Calu3 (cell line): ENCODE results near the gene ITGB2. TPM values are rescaled to one million over a fixed set of nuclear protein-coding genes. Genes with fewer than 3 reads are reported as not detected.

Experiments
- BruUV-seq: library from RNA; stranded (reverse); fragments of 400-500 nt; replicated peaks from 2 replicates; lab custom pipeline; 2021; lab: Mats Ljungman, UMichigan
- CTCF ChIA-PET: fragments of 300-600 bp; sonication (Branson Sonifier 250); formaldehyde crosslinking; loops from one replicate; lab custom pipeline; 2022; ENCODE audit warnings: antibody characterized with exemption; lab: Charles Lee
- DNase-seq: peaks from one replicate; pipeline ENCODE4 v3.0.0; 2022
- H3K27ac Mint-ChIP-seq: one replicate; pipeline ENCODE4 v1.8.0; 2022; ENCODE audit warnings: mixed read lengths; ENCODE audit not compliant: unreplicated experiment
- H3K27me3 Mint-ChIP-seq: one replicate; pipeline ENCODE4 v1.8.0; 2022; ENCODE audit warnings: mixed read lengths; ENCODE audit not compliant: unreplicated experiment
- H3K36me3 Mint-ChIP-seq: one replicate; pipeline ENCODE4 v1.8.0; 2022; ENCODE audit warnings: mild to moderate bottlenecking, moderate library complexity, mixed read lengths; ENCODE audit not compliant: insufficient read depth, unreplicated experiment
- H3K4me1 Mint-ChIP-seq: one replicate; pipeline ENCODE4 v1.8.0; 2022; ENCODE audit warnings: mild to moderate bottlenecking, low read depth, mixed read lengths; ENCODE audit not compliant: unreplicated experiment
- H3K4me3 Mint-ChIP-seq: one replicate; pipeline ENCODE4 v1.8.0; 2022; ENCODE audit warnings: mild to moderate bottlenecking, low read depth, moderate library complexity, mixed read lengths; ENCODE audit not compliant: unreplicated experiment
- H3K9me3 Mint-ChIP-seq: one replicate; pipeline ENCODE4 v1.8.0; 2022; ENCODE audit warnings: low read depth, mixed read lengths; ENCODE audit not compliant: unreplicated experiment
- intact Hi-C: fragments of 100-400 bp; cut with micrococcal nuclease; formaldehyde crosslinking; loops from one replicate; pipeline ENCODE4 v1.10.0; 2022; ENCODE audit not compliant: unreplicated experiment
- total RNA-seq: library from RNA; stranded (reverse); gene quantifications from 2 replicates; pipeline ENCODE4 v1.2.3, GENCODE V29; 2022
- TF ChIP-seq, protein P1 (sequence below): fragments of 200-600 bp; IDR thresholded peaks from one replicate; pipeline ENCODE4 v1.8.0; 2022; ENCODE audit warnings: antibody characterized with exemption; ENCODE audit not compliant: unreplicated experiment

The ITGB2 gene
- total RNA-seq, 1 experiment from 2014 or later: 0.42 TPM

DNA sequence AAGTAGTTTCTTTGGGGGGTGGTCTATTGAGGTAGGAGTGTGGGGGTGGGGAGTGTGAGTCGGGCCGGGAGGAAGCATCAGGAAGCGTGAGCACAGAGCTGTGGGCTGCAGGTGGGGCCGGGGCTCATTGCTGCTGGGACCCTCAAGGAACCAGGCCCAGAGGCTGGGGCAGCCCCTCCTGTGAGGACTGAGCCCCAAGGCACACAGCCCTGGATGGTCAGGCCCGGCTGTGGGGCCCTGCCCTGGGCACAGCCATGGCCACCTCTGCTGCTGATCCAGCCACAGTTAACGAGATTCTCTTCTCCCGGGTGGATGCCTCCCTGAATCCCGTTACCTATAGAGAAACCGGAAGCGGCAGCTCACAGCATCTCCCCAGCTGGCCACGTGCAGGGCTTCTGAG, 79.9 kb downstream of the ITGB2 start:
- Mint-ChIP-seq H3K36me3 (peaks cover 10% of the 10 kb centered on the region), H3K27me3 (peaks cover 70% of the 10 kb centered on the region), H3K27ac (no peak overlapping the region), H3K9me3 (no peaks in the 10 kb centered on the region), H3K4me1 (peaks cover 8% of the 10 kb centered on the region), H3K4me3 (no peak overlapping the region)
- CTCF ChIA-PET: no interaction called here
- no TSS peak for BruUV-seq
- intact Hi-C loops: no loop called here
- TF ChIP-seq, protein P1, sequence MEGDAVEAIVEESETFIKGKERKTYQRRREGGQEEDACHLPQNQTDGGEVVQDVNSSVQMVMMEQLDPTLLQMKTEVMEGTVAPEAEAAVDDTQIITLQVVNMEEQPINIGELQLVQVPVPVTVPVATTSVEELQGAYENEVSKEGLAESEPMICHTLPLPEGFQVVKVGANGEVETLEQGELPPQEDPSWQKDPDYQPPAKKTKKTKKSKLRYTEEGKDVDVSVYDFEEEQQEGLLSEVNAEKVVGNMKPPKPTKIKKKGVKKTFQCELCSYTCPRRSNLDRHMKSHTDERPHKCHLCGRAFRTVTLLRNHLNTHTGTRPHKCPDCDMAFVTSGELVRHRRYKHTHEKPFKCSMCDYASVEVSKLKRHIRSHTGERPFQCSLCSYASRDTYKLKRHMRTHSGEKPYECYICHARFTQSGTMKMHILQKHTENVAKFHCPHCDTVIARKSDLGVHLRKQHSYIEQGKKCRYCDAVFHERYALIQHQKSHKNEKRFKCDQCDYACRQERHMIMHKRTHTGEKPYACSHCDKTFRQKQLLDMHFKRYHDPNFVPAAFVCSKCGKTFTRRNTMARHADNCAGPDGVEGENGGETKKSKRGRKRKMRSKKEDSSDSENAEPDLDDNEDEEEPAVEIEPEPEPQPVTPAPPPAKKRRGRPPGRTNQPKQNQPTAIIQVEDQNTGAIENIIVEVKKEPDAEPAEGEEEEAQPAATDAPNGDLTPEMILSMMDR: no peak
- no peak for DNase-seq

GRCh38 chr21:44838951-44839350, 81.7 kb downstream of the ITGB2 start:
- Mint-ChIP-seq H3K4me3 (no peak overlapping the region), H3K4me1 (peaks cover 15% of the 10 kb centered on the region), H3K36me3 (peaks cover 4% of the 10 kb centered on the region), H3K27me3 (peaks cover 70% of the 10 kb centered on the region), H3K9me3 (no peaks in the 10 kb centered on the region), H3K27ac (no peak overlapping the region)
- DNase-seq: no peak
- BruUV-seq: no TSS peak
- CTCF ChIA-PET: no interaction called here
- intact Hi-C loops: no loop called here
- TF ChIP-seq, protein P1: no peak

DNA sequence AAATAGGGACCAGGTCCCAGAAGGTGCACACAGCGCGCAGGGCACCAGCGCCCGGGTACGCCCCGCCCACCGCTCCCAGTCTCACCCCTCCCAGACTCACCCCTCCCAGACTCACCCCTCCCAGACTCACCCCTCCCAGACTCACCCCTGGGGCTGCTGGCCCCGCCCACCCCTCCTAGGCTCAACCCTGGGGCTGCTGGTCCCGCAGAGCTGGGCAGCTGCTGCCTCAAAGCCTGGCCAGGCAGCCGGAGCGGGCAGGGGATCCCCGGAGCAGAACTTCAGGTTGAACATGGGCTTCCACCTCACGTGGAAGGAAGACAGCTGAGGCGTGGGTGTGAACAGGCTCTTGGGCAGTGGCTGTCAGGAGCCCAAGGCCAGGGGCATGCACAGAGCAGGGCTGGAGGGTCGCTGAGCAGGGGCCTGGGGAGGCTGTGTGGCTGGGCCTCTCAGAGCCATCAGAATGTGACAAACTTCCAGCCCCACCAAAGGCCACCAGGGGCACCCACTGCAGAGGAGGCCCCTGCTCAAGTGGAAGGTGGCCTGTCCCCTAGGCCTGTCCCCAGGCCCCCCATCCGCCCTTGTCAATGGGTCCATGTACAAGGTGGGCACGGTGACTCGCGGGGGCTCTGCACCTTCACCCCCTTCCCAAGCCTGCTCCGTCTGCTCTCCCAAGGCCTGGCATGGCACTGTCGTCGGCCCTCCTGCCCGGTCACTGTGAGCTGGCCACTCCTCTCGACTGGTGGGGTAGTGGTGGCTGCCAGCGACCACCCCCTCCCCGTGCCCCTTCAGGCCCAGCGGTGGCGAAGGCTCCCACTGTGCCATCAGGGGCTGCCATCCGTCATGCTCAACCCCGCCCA, 82.4 kb downstream of the ITGB2 start:
- Mint-ChIP-seq H3K9me3 (no peaks in the 10 kb centered on the region), H3K36me3 (peaks cover 4% of the 10 kb centered on the region), H3K4me1 (peaks cover 15% of the 10 kb centered on the region), H3K27ac (no peak overlapping the region), H3K27me3 (peaks cover 65% of the 10 kb centered on the region), H3K4me3 (no peak overlapping the region)
- CTCF ChIA-PET: no interaction called here
- no TSS peak for BruUV-seq
- intact Hi-C loops: no loop called here
- TF ChIP-seq, protein P1: no peak
- no peak for DNase-seq

DNA sequence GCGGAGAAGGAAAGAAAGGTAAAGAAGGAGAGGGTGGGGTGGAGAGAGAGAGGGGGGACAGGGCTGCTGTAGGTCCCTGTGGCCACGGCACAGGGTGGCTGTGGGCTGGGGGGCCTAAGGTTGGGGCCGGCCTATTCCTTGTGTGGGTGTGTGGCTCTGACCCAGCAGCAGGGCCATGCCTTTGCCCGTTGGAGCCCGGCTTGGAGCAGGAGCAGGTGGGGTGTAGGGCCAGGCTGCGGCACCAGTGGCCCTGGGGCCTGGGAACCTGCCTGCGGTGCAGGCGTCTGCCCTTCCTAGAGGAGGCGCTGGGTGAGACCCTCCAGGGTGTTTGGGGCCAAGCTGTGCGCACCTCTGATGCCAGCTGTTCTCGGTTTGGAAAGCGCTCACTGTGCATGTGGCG, 83.2 kb downstream of the ITGB2 start:
- H3K4me3 Mint-ChIP-seq: no peak overlapping the region
- no TSS peak for BruUV-seq
- no peak overlapping the region for H3K27ac Mint-ChIP-seq
- H3K4me1 Mint-ChIP-seq: peaks cover 15% of the 10 kb centered on the region
- CTCF ChIA-PET: interaction anchor here (0.8 kb wide), 1 partner anchor 165 kb away, joined by 7 read pairs; no protein-coding TSS in a partner anchor
- DNase-seq: no peak
- TF ChIP-seq, protein P1: no peak
- H3K9me3 Mint-ChIP-seq: no peaks in the 10 kb centered on the region
- H3K36me3 Mint-ChIP-seq: peaks cover 4% of the 10 kb centered on the region
- intact Hi-C loops: no loop called here
- peaks cover 57% of the 10 kb centered on the region for H3K27me3 Mint-ChIP-seq
